Measurements from ENCODE around the gene URB1.

DNA sequence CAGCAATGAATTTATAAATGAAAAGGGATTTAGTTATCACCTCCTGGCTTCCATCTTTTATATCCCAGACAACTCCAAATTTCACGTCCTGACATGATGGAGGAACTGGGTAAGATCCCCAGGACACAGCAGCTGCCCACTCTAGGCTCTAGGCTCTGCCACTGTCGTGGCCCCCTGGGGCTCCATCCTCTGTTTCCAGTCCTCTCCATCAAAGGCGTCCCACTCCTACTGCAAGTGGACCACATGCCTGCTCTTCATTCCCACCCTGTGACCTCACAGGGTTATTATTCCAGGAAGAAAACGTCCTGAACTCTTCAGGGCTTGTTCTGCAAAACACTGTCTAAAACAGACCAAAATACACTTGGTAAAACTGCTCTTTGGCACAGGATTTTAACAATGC is 11.9 kb downstream of the URB1 start:
- no peak for TF ChIP-seq CREB1 (CRISPR knock-in tag; IDR thresholded peaks at IDR 0.05; ENCODE audit: low read depth)
- TF ChIP-seq EZH2 (IDR thresholded peaks at IDR 0.05; ENCODE audit: low read depth, unreplicated experiment): no peak
- TF ChIP-seq POLR2AphosphoS5 (IDR thresholded peaks at IDR 0.05; ENCODE audit: low read depth): no peak
- TF ChIP-seq, protein P1, sequence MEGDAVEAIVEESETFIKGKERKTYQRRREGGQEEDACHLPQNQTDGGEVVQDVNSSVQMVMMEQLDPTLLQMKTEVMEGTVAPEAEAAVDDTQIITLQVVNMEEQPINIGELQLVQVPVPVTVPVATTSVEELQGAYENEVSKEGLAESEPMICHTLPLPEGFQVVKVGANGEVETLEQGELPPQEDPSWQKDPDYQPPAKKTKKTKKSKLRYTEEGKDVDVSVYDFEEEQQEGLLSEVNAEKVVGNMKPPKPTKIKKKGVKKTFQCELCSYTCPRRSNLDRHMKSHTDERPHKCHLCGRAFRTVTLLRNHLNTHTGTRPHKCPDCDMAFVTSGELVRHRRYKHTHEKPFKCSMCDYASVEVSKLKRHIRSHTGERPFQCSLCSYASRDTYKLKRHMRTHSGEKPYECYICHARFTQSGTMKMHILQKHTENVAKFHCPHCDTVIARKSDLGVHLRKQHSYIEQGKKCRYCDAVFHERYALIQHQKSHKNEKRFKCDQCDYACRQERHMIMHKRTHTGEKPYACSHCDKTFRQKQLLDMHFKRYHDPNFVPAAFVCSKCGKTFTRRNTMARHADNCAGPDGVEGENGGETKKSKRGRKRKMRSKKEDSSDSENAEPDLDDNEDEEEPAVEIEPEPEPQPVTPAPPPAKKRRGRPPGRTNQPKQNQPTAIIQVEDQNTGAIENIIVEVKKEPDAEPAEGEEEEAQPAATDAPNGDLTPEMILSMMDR (conservative IDR thresholded peaks at IDR 0.05; ENCODE audit: low read depth in 2 of 2): no peak
- no peak for TF ChIP-seq ZNF331 (CRISPR knock-in tag; IDR thresholded peaks at IDR 0.05; ENCODE audit: low read depth)
- TF ChIP-seq EZH2phosphoT487 (IDR thresholded peaks at IDR 0.05; ENCODE audit: unreplicated experiment): no peak
